ENCODE results near the gene OPN4.

- TF ChIP-seq CTCF (IDR thresholded peaks at IDR 0.05; ENCODE audit: insufficient read depth, low read depth, low read length) (no peak), EZH2 (IDR thresholded peaks at IDR 0.05; ENCODE audit: insufficient read depth, low read length) (no peak)
These were observed 44.8 kb downstream of the OPN4 start for GRCh38 chr10:86699125-86699524.

Data from astrocyte (in vitro differentiated cells and primary cell).